Subcutaneous adipose tissue (tissue), 4 donors: ENCODE results near the gene PTPRD. TPM values are rescaled to one million over a fixed set of nuclear protein-coding genes. Genes with fewer than 3 reads are reported as not detected.

Source experiments
- CTCF ChIP-seq: fragments of 450-650 bp; IDR thresholded peaks from one replicate; pipeline ENCODE4 v1.5.1; 2016; ENCODE audit warnings: low read depth, mild to moderate bottlenecking, control low read depth, antibody characterized with exemption, moderate library complexity
- total RNA-seq, 4 donors: library from RNA; depleted of rRNA; stranded (reverse); fragments of >200 nt; gene quantifications; one replicate each; pipeline ENCODE4 v1.1.0, GENCODE V29; 2016

PTPRD gene
- total RNA-seq, 4 donors from 2014 or later, result 5.1 to 17.3 (median 12.1) TPM

GRCh38 chr9:8917956-8918739, 1694.7 kb downstream of the PTPRD start:
- TF ChIP-seq CTCF, result no peak

- no peak for TF ChIP-seq CTCF
Observed at GRCh38 chr9:8916771-8917170, 1696.0 kb downstream of the PTPRD start.

- TF ChIP-seq CTCF, result no peak
Observed at GRCh38 chr9:8907868-8908267, 1704.9 kb downstream of the PTPRD start.

GRCh38 chr9:8905731-8906130, 1707.1 kb downstream of the PTPRD start:
- TF ChIP-seq CTCF, result no peak

DNA sequence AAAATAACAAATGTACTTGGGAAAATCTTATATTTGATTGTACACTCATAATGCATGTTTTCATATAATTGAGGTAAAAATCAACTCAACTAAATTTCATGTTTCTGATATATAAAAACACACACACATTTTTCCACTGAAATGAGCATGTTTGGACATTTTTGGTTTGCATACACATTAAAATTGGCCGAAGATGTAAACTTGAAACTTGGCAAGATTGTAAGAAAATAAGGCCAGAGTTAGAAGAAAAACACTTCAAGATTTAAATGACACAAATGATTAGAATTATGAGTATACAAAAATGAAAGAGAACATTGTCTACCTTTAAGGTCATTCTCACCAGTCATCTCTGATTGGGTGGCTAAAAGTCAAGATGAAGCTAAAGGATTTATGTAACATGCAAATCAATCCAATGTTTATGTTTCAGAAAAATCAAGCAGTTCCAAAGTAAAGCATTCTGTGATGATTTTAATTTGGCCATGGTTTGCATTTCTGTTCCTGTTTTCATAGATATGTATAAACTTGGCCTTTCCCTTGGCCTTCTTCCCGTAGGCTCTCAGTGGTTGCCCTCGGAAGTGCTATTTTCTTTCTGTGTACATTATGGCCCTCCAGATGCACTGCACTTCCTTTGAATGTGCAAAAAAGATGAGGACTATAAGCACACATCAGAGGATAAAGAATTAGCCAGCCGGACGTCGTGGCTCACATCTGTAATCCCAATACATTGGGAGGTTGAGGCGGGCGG, 1707.9 kb downstream of the PTPRD start:
- no peak for TF ChIP-seq CTCF

DNA sequence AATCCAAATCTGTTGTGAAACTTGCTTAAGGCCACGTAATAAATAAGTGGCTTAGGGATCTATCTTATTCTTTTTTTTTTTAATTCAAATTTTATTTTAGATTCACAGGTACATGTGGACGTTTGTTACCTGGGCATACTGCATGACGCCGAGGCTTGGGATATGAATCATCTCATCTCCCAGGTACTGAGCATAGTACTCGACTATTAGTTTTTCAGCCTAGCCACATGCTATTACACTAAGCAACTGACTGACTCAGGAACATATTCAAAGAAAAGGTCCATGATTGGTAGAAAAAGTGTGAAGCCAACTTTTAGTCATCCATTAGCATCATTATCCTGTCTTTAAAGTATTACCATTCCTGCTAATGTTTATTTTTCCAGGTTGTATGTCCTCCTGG, 1709.7 kb downstream of the PTPRD start:
- no peak for TF ChIP-seq CTCF

DNA sequence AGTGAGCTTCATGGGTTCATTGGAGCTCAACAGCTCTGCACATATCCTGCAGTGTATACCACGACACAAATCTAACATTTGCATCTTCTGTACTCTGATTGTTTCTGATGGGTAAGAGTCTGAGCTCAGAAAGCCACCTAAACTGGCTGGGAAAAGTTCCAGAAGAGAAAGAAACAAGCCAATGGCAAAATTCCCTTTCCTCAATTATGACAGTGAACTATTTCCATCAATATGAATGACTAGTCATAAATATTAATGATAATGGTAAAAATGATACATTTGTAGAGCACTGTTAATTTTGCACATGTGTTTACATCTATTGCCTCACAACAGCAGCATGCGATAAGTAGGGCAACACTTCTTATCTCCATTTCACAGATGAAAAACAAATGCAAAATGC, 1711.7 kb downstream of the PTPRD start:
- TF ChIP-seq CTCF, result no peak
